ENCODE results near the gene ZYX. TPM values are rescaled to one million over a fixed set of nuclear protein-coding genes. Genes with fewer than 3 reads are reported as not detected.

Gene ZYX
- total and polyA plus RNA-seq, 9 of the 15 experiments (the other 6 are each of a cell fraction or from before 2014, with no cell fraction given) = 1.8 to 130 (median 15.7) TPM

DNA sequence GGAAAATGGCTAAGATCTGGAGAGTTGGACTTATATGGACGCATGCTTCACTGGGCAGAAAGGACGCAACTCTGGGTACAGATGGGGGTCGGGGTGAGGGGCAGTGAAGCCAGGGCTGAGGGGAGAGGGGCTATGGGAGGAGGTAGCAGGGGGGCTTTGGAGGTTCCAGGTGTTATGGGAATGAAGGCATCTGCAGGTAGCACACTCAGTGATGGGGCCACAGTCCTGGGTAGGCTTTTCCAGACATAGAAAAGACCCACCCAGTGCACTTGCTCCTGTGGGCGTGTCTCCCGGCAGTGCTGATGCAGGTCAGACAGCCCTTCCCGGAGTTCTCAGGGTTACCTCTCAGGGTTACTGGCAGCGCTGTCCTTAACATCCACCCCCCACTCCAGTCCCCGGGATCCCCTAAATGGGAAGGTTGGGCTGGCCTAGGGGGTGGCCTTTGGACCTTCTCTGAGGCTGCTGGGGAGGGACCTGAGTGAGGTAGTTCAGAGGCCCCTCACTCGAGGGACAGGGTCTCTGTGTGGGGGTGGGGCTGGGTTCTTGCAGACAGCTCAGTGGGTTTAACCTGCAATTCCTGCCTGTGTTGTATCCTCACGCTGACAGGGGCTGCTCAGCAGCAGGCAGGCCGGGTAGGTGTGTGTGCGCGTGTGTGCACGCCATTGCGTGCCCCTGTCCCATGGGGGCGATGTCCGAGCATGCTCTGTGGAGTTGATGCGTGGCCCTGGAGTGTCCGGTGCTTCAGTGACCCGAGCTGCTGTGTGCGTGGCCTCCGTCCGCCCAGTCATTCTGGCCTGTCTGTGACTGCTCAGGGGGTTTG is 6.2 kb downstream of the ZYX start (continued):
- TF ChIP-seq NRF1 (conservative IDR thresholded peaks at IDR 0.05 in 1 of 2, IDR thresholded peaks at IDR 0.05 in 1 of 2) (peak in 1 of 2 experiments; percentile 35; a peak in 2 of 4 replicates), KDM5B (IDR thresholded peaks at IDR 0.05; ENCODE audit: insufficient replicate concordance, low read depth, low read length) (peak; percentile 30), FIP1L1 (IDR thresholded peaks at IDR 0.05; ENCODE audit: low read depth, low read length, poor library complexity, severe bottlenecking) (peak; percentile 15), STAT5B (CRISPR knock-in tag; IDR thresholded peaks at IDR 0.05) (no peak), EWSR1 (IDR thresholded peaks at IDR 0.05; ENCODE audit: borderline replicate concordance, low read depth, partially characterized antibody) (no peak), RB1 (IDR thresholded peaks at IDR 0.05; ENCODE audit: low read depth) (no peak), BRD9 (IDR thresholded peaks at IDR 0.05; ENCODE audit: low read depth, partially characterized antibody) (no peak), MTA1 (IDR thresholded peaks at IDR 0.05; ENCODE audit: borderline replicate concordance) (no peak), GATAD2A (IDR thresholded peaks at IDR 0.05) (no peak), SP1 (CRISPR knock-in tag; IDR thresholded peaks at IDR 0.05) (no peak), TAF9B (IDR thresholded peaks at IDR 0.05; ENCODE audit: partially characterized antibody) (no peak), MYNN (IDR thresholded peaks at IDR 0.05) (no peak), MYNN (CRISPR knock-in tag; IDR thresholded peaks at IDR 0.05) (no peak), CTBP1 (IDR thresholded peaks at IDR 0.05; ENCODE audit: borderline replicate concordance) (no peak), TCF7L2 (IDR thresholded peaks at IDR 0.05; ENCODE audit: low read depth, low read length) (no peak), MBD2 (IDR thresholded peaks at IDR 0.05; ENCODE audit: borderline replicate concordance, low read depth) (no peak), LEF1 (IDR thresholded peaks at IDR 0.05) (no peak), DACH1 (IDR thresholded peaks at IDR 0.05; ENCODE audit: partially characterized antibody) (no peak), ZNF75A (CRISPR knock-in tag; IDR thresholded peaks at IDR 0.05) (no peak), ZNF324 (CRISPR knock-in tag; IDR thresholded peaks at IDR 0.05) (no peak), ZNF57 (CRISPR knock-in tag; IDR thresholded peaks at IDR 0.05) (no peak), CBFA2T3 (IDR thresholded peaks at IDR 0.05) (no peak)
- TF ChIP-seq, protein P1, sequence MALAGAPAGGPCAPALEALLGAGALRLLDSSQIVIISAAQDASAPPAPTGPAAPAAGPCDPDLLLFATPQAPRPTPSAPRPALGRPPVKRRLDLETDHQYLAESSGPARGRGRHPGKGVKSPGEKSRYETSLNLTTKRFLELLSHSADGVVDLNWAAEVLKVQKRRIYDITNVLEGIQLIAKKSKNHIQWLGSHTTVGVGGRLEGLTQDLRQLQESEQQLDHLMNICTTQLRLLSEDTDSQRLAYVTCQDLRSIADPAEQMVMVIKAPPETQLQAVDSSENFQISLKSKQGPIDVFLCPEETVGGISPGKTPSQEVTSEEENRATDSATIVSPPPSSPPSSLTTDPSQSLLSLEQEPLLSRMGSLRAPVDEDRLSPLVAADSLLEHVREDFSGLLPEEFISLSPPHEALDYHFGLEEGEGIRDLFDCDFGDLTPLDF (CRISPR knock-in tag; IDR thresholded peaks at IDR 0.05) = no peak
- TF ChIP-seq, protein P2, sequence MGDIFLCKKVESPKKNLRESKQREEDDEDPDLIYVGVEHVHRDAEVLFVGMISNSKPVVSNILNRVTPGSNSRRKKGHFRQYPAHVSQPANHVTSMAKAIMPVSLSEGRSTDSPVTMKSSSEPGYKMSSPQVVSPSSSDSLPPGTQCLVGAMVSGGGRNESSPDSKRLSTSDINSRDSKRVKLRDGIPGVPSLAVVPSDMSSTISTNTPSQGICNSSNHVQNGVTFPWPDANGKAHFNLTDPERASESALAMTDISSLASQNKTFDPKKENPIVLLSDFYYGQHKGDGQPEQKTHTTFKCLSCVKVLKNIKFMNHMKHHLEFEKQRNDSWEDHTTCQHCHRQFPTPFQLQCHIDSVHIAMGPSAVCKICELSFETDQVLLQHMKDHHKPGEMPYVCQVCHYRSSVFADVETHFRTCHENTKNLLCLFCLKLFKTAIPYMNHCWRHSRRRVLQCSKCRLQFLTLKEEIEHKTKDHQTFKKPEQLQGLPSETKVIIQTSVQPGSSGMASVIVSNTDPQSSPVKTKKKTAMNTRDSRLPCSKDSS (IDR thresholded peaks at IDR 0.05; ENCODE audit: low read depth, partially characterized antibody) = no peak
- TF ChIP-seq, protein P3, sequence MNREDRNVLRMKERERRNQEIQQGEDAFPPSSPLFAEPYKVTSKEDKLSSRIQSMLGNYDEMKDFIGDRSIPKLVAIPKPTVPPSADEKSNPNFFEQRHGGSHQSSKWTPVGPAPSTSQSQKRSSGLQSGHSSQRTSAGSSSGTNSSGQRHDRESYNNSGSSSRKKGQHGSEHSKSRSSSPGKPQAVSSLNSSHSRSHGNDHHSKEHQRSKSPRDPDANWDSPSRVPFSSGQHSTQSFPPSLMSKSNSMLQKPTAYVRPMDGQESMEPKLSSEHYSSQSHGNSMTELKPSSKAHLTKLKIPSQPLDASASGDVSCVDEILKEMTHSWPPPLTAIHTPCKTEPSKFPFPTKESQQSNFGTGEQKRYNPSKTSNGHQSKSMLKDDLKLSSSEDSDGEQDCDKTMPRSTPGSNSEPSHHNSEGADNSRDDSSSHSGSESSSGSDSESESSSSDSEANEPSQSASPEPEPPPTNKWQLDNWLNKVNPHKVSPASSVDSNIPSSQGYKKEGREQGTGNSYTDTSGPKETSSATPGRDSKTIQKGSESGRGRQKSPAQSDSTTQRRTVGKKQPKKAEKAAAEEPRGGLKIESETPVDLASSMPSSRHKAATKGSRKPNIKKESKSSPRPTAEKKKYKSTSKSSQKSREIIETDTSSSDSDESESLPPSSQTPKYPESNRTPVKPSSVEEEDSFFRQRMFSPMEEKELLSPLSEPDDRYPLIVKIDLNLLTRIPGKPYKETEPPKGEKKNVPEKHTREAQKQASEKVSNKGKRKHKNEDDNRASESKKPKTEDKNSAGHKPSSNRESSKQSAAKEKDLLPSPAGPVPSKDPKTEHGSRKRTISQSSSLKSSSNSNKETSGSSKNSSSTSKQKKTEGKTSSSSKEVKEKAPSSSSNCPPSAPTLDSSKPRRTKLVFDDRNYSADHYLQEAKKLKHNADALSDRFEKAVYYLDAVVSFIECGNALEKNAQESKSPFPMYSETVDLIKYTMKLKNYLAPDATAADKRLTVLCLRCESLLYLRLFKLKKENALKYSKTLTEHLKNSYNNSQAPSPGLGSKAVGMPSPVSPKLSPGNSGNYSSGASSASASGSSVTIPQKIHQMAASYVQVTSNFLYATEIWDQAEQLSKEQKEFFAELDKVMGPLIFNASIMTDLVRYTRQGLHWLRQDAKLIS (CRISPR knock-in tag; IDR thresholded peaks at IDR 0.05) = no peak

All from K562 (cell line).